ENCODE data around the gene GABRG3.

DNA sequence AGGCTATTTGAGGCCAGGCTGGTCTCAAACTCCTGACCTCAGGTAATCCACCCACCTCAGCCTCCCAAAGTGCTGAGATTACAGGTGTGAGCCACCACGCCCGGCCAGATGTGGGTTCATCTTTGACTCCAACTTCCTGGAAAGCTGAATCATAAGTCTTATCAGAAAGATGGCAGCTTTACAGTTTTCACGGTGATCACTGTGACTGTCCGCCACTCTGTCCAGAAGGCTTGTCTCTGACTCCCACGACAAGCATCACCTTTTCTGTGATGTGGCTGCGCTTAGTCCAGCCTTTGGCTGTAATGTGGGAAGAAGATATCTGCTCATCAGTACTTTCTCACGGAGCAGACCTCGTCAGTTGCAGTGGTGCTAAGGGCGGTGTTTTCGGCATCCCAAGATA, 527.7 kb downstream of the GABRG3 start:
- TF ChIP-seq ZNF274 (IDR thresholded peaks at IDR 0.05; ENCODE audit: low read depth, low read length) (no peak), YY1 (IDR thresholded peaks at IDR 0.05; ENCODE audit: insufficient read depth, insufficient read length) (no peak)
